Left ventricle myocardium inferior (tissue), 1 donor: ENCODE measurements around the gene DLGAP5. TPM values are rescaled to one million over a fixed set of nuclear protein-coding genes. Genes with fewer than 3 reads are reported as not detected.

Experiments
- DNase-seq: peaks from one replicate; pipeline ENCODE4 v3.0.0-alpha.2; 2020
- H3K27ac ChIP-seq: fragments of 200-600 bp; replicated peaks from 2 replicates; pipeline ENCODE4 v1.8.0; 2021
- H3K27me3 ChIP-seq: fragments of 200-600 bp; 2 replicates; pipeline ENCODE4 v1.8.0; 2021; ENCODE audit warnings: low read depth
- H3K36me3 ChIP-seq: fragments of 200-600 bp; 2 replicates; pipeline ENCODE4 v1.8.0; 2021
- H3K4me1 ChIP-seq: fragments of 200-600 bp; 2 replicates; pipeline ENCODE4 v1.8.0; 2021
- H3K4me3 ChIP-seq: fragments of 200-600 bp; 2 replicates; pipeline ENCODE4 v1.8.0; 2021; ENCODE audit warnings: mild to moderate bottlenecking, moderate library complexity
- H3K9me3 ChIP-seq: fragments of 200-600 bp; replicated peaks from 2 replicates; pipeline ENCODE4 v1.8.0; 2021
- CTCF ChIP-seq: fragments of 200-600 bp; IDR thresholded peaks from 2 replicates; pipeline ENCODE4 v1.8.0; 2021; ENCODE audit warnings: antibody characterized with exemption, mild to moderate bottlenecking, borderline replicate concordance
- intact Hi-C: fragments of 100-400 bp; cut with micrococcal nuclease; formaldehyde crosslinking; loops from one replicate; pipeline ENCODE4 v1.11.0; 2022
- total RNA-seq: library from RNA; stranded (reverse); fragmentation: NEBNext Ultra II Directional; extraction: Animal tissue kit (Norgen Biotek cat#: 25700); gene quantifications from one replicate; pipeline ENCODE4 v1.2.1, GENCODE V29; 2021
- donor health status: DM: no; HTN: yes; CAD: no; lungs with severe emphysema.

DLGAP5 gene
- total RNA-seq, 1 donor from 2014 or later = 0.14 TPM

- no peak for TF ChIP-seq CTCF
- intact Hi-C loops = no loop called here
- DNase-seq = peak; percentile 84
- Histone ChIP-seq H3K27ac (peak within 1 kb of the TSS; percentile 95), H3K36me3 (peaks cover 12% of the 10 kb centered on the region), H3K27me3 (no peaks in the 10 kb centered on the region), H3K4me3 (peak within 1 kb of the TSS; percentile 80), H3K9me3 (no peaks in the 10 kb centered on the region), H3K4me1 (peaks cover 96% of the 10 kb centered on the region)
Observed at GRCh38 chr14:55129086-55129427, 62.3 kb downstream of the DLGAP5 start, which contains the start of gene LGALS3. TSS of gene LGALS3 (plus strand) at chr14:55129252. CDS start at chr14:55137374, 8,122 bp downstream.

- intact Hi-C loops = no loop called here
- H3K27ac ChIP-seq = peak overlapping the region; percentile 95
- no peak for DNase-seq
- no peaks in the 10 kb centered on the region for H3K27me3 ChIP-seq
- TF ChIP-seq CTCF = no peak
- no peaks in the 10 kb centered on the region for H3K9me3 ChIP-seq
- H3K36me3 ChIP-seq = peaks cover 12% of the 10 kb centered on the region
- H3K4me3 ChIP-seq = peak overlapping the region; percentile 80
- H3K4me1 ChIP-seq = peaks cover 96% of the 10 kb centered on the region
Observed at GRCh38 chr14:55128386-55129085, 62.8 kb downstream of the DLGAP5 start.

- H3K4me1 ChIP-seq = peaks cover 96% of the 10 kb centered on the region
- no peak overlapping the region for H3K4me3 ChIP-seq
- no peak for DNase-seq
- intact Hi-C loops = no loop called here
- H3K9me3 ChIP-seq = no peaks in the 10 kb centered on the region
- peaks cover 5% of the 10 kb centered on the region for H3K36me3 ChIP-seq
- peak overlapping the region; percentile 95 for H3K27ac ChIP-seq
- H3K27me3 ChIP-seq = no peaks in the 10 kb centered on the region
- no peak for TF ChIP-seq CTCF
Observed at GRCh38 chr14:55127460-55127951, 63.9 kb downstream of the DLGAP5 start.

GRCh38 chr14:55126932-55127459 lies 64.4 kb downstream of the DLGAP5 start:
- DNase-seq = no peak
- intact Hi-C loops = no loop called here
- H3K27ac ChIP-seq = no peak overlapping the region
- H3K27me3 ChIP-seq = no peaks in the 10 kb centered on the region
- no peak for TF ChIP-seq CTCF
- H3K4me3 ChIP-seq = no peak overlapping the region
- no peaks in the 10 kb centered on the region for H3K9me3 ChIP-seq
- H3K36me3 ChIP-seq = peaks cover 5% of the 10 kb centered on the region
- peaks cover 96% of the 10 kb centered on the region for H3K4me1 ChIP-seq

- Histone ChIP-seq H3K4me1 (peaks cover 96% of the 10 kb centered on the region), H3K27me3 (no peaks in the 10 kb centered on the region), H3K9me3 (no peaks in the 10 kb centered on the region), H3K36me3 (peaks cover 3% of the 10 kb centered on the region), H3K4me3 (no peak overlapping the region), H3K27ac (peak overlapping the region; percentile 95)
- intact Hi-C loops = no loop called here
- no peak for TF ChIP-seq CTCF
- DNase-seq = no peak
Observed at GRCh38 chr14:55126034-55126433, 65.4 kb downstream of the DLGAP5 start.
